Measurements from ENCODE around the gene NR2E1. TPM values are rescaled to one million over a fixed set of nuclear protein-coding genes. Genes with fewer than 3 reads are reported as not detected.

The NR2E1 gene
- total RNA-seq, 1 donor from 2014 or later, result not detected

- Mint-ChIP-seq H3K27ac (ENCODE audit: unreplicated experiment) (peak overlapping the region; percentile 86), H3K9me3 (ENCODE audit: unreplicated experiment) (peaks cover 20% of the 10 kb centered on the region), H3K27me3 (ENCODE audit: low read depth, unreplicated experiment) (peaks cover 91% of the 10 kb centered on the region), H3K36me3 (ENCODE audit: low read depth, unreplicated experiment) (peaks cover 7% of the 10 kb centered on the region), H3K4me3 (ENCODE audit: unreplicated experiment) (peak overlapping the region; percentile 45), H3K4me1 (ENCODE audit: low read depth, unreplicated experiment) (peaks cover 16% of the 10 kb centered on the region)
- Histone ChIP-seq H2AFZ (ENCODE audit: low read depth, low read length) (no peak overlapping the region), H3K4me3 (ENCODE audit: insufficient read depth, low read depth, low read length) (no peak overlapping the region), H3K79me2 (ENCODE audit: insufficient read depth, low read length) (no peaks in the 10 kb centered on the region), H3K27me3 (ENCODE audit: insufficient read depth, low read length) (peaks cover 97% of the 10 kb centered on the region), H3K27ac (ENCODE audit: low read depth, low read length) (no peak overlapping the region), H3K36me3 (ENCODE audit: insufficient read depth, low read length) (no peaks in the 10 kb centered on the region), H4K20me1 (ENCODE audit: insufficient read depth, low read length) (no peaks in the 10 kb centered on the region), H3K4me2 (ENCODE audit: low read length) (no peak overlapping the region), H3K9me3 (ENCODE audit: insufficient read depth, low read depth, low read length) (no peaks in the 10 kb centered on the region), H3K4me1 (ENCODE audit: insufficient read depth, low read length) (peaks cover 22% of the 10 kb centered on the region), H3K9ac (ENCODE audit: low read length) (no peak overlapping the region)
- TF ChIP-seq EZH2 (IDR thresholded peaks at IDR 0.05; ENCODE audit: insufficient read depth, low read length), result peak; percentile 53
- no peak for TF ChIP-seq CTCF (IDR thresholded peaks at IDR 0.05; ENCODE audit: insufficient read depth, low read depth, low read length)
- FAIRE-seq (no peak), DNase-seq (ENCODE audit: low read depth) (no peak)
Measured at GRCh38 chr6:108163644-108164542, 1.9 kb upstream of the NR2E1 start.

GRCh38 chr6:108164543-108164814 lies 1.3 kb upstream of the NR2E1 start:
- H3K4me2 ChIP-seq (ENCODE audit: low read length), result peak overlapping the region; percentile 78

More at GRCh38 chr6:108164543-108164814, 1.3 kb upstream of the NR2E1 start:
- peaks cover 24% of the 10 kb centered on the region for H3K4me1 ChIP-seq (ENCODE audit: insufficient read depth, low read length)
- DNase-seq (ENCODE audit: low read depth) (no peak), FAIRE-seq (no peak)
- no peak overlapping the region for H2AFZ ChIP-seq (ENCODE audit: low read depth, low read length)
- no peak overlapping the region for H3K4me3 ChIP-seq (ENCODE audit: insufficient read depth, low read depth, low read length)
- H3K4me1 Mint-ChIP-seq (ENCODE audit: low read depth, unreplicated experiment), result peaks cover 16% of the 10 kb centered on the region
- H4K20me1 ChIP-seq (ENCODE audit: insufficient read depth, low read length), result no peaks in the 10 kb centered on the region
- peaks cover 97% of the 10 kb centered on the region for H3K27me3 ChIP-seq (ENCODE audit: insufficient read depth, low read length)
- peaks cover 7% of the 10 kb centered on the region for H3K36me3 Mint-ChIP-seq (ENCODE audit: low read depth, unreplicated experiment)
- peaks cover 90% of the 10 kb centered on the region for H3K27me3 Mint-ChIP-seq (ENCODE audit: low read depth, unreplicated experiment)
- no peaks in the 10 kb centered on the region for H3K36me3 ChIP-seq (ENCODE audit: insufficient read depth, low read length)
- H3K79me2 ChIP-seq (ENCODE audit: insufficient read depth, low read length), result no peaks in the 10 kb centered on the region
- peak overlapping the region; percentile 45 for H3K4me3 Mint-ChIP-seq (ENCODE audit: unreplicated experiment)
- TF ChIP-seq CTCF (IDR thresholded peaks at IDR 0.05; ENCODE audit: insufficient read depth, low read depth, low read length) (no peak), EZH2 (IDR thresholded peaks at IDR 0.05; ENCODE audit: insufficient read depth, low read length) (no peak)
- H3K9ac ChIP-seq (ENCODE audit: low read length), result no peak overlapping the region
- H3K9me3 ChIP-seq (ENCODE audit: insufficient read depth, low read depth, low read length), result no peaks in the 10 kb centered on the region
- H3K27ac Mint-ChIP-seq (ENCODE audit: unreplicated experiment), result peak overlapping the region; percentile 86
- H3K27ac ChIP-seq (ENCODE audit: low read depth, low read length), result no peak overlapping the region
- H3K9me3 Mint-ChIP-seq (ENCODE audit: unreplicated experiment), result peaks cover 20% of the 10 kb centered on the region
